ENCODE measurements around the gene NDUFS2. TPM values are rescaled to one million over a fixed set of nuclear protein-coding genes. Genes with fewer than 3 reads are reported as not detected.

NDUFS2 gene
- 217 TPM for polyA plus RNA-seq (2012; ENCODE audit: insufficient read depth, insufficient read length, low read depth)

DNA sequence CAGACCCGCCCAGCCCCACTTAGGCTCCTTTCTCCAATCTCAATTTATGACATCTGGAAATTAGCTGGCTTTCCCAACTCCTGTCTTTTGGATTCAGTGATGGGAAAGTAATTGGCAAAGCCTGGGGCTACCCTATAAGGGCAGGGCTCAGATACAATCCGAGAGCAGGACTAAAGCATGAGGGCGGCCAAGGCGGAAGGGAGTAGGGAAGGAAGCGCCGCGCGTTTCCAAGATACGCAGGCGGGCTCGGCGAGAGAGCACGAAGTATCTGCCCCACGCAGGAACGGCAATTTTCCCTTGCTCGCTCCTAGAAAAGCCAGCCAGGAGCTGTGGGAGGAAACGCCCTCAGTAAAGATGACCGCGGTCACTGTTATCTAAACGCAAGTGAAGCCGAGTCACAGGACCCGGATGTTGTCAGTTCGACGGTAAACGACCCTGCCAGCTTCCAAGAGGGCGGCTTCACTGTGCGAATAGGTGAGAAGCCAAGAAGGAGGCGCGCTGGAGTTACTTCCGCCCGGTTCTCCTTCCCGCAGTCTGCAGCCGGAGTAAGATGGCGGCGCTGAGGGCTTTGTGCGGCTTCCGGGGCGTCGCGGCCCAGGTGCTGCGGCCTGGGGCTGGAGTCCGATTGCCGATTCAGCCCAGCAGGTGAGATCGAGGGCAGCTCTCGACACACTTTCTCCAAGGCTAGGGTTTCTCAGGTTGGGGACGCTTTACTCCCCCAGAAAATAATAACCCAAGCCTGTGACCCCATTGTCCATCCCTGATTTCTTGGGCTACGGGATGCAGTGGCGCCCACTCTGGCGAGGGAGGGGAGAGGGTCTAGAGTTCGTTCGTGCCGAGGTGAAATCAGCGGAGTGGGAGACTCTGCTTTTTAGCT, at the start of gene NDUFS2:
Gene NDUFS2 (plus strand): TSS at position 532 of the 877 bp plus-strand sequence. CDS start 19 bp downstream, at position 551.
- TF ChIP-seq CTCF (IDR thresholded peaks at IDR 0.05; ENCODE audit: low read depth, low read length) = peak; percentile 48
- H3K27me3 ChIP-seq = no peaks in the 10 kb centered on the region
- peaks cover 17% of the 10 kb centered on the region for H3K36me3 ChIP-seq
- H3K4me3 ChIP-seq (ENCODE audit: low read depth, low read length) = peak within 1 kb of the TSS; percentile 67
- peak; percentile 98 for DNase-seq
- H3K9me3 ChIP-seq = no peaks in the 10 kb centered on the region
- peaks cover 33% of the 10 kb centered on the region for H3K4me1 ChIP-seq

DNA sequence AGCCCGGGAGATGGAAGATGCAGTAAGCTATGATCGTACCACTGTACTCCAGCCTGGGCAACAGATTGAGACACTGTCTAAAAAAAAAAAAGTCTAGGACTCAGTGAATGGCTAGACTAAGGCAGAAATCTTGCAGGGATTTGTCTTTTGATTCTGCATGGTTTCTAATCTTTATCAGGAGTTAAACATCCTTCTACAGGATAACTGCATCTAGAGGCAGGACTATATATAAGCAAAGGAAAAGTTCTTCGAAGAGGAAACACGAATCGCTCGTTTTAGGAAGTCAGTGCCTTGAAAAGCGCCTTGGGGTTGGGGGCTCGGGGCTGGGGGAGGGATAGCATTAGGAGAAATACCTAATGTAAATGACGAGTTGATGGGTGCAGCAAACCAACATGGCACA, 49.0 kb upstream of the NDUFS2 start:
- TF ChIP-seq CTCF (IDR thresholded peaks at IDR 0.05; ENCODE audit: low read depth, low read length) = no peak
- Histone ChIP-seq H3K9me3 (no peaks in the 10 kb centered on the region), H3K27me3 (no peaks in the 10 kb centered on the region), H3K4me1 (no peaks in the 10 kb centered on the region), H3K36me3 (no peaks in the 10 kb centered on the region), H3K4me3 (ENCODE audit: low read depth, low read length) (peak overlapping the region; percentile 82)
- DNase-seq = no peak

GRCh38 chr1:161153682-161154337, 48.4 kb upstream of the NDUFS2 start, which contains the start of gene UFC1:
Gene UFC1, plus strand, starts transcription at chr1:161153978. Its CDS starts 20 bp downstream, at chr1:161153998.
- no peaks in the 10 kb centered on the region for H3K27me3 ChIP-seq
- H3K9me3 ChIP-seq = no peaks in the 10 kb centered on the region
- no peak for TF ChIP-seq CTCF (IDR thresholded peaks at IDR 0.05; ENCODE audit: low read depth, low read length)
- H3K36me3 ChIP-seq = no peaks in the 10 kb centered on the region
- peak within 1 kb of the TSS; percentile 82 for H3K4me3 ChIP-seq (ENCODE audit: low read depth, low read length)
- DNase-seq = peak; percentile 78
- H3K4me1 ChIP-seq = no peaks in the 10 kb centered on the region; the same call in 1 of the 2 replicates

- no peak overlapping the region for H3K4me3 ChIP-seq (ENCODE audit: low read depth, low read length)
- H3K36me3 ChIP-seq = no peaks in the 10 kb centered on the region; the same call in 1 of the 2 replicates
- H3K27me3 ChIP-seq = no peaks in the 10 kb centered on the region
- no peak for TF ChIP-seq CTCF (IDR thresholded peaks at IDR 0.05; ENCODE audit: low read depth, low read length)
- no peaks in the 10 kb centered on the region; the same call in 1 of the 2 replicates for H3K4me1 ChIP-seq
- no peak for DNase-seq
- H3K9me3 ChIP-seq = no peaks in the 10 kb centered on the region
Observed at GRCh38 chr1:161157867-161158266, 44.3 kb upstream of the NDUFS2 start.

- no peak for DNase-seq
- Histone ChIP-seq H3K27me3 (no peaks in the 10 kb centered on the region), H3K36me3 (no peaks in the 10 kb centered on the region; the same call in 1 of the 2 replicates), H3K4me1 (no peaks in the 10 kb centered on the region; the same call in 1 of the 2 replicates), H3K9me3 (no peaks in the 10 kb centered on the region), H3K4me3 (ENCODE audit: low read depth, low read length) (peak overlapping the region; percentile 78)
- no peak for TF ChIP-seq CTCF (IDR thresholded peaks at IDR 0.05; ENCODE audit: low read depth, low read length)
Observed at GRCh38 chr1:161158316-161159010, 43.7 kb upstream of the NDUFS2 start.

All from BE2C (cell line).